Measurements from ENCODE around the gene TAOK2. TPM values are rescaled to one million over a fixed set of nuclear protein-coding genes. Genes with fewer than 3 reads are reported as not detected.
A peak's percentile ranks its signal among the peaks of the same experiment; 100 is the strongest.

Gene TAOK2
- total RNA-seq, 6 donors from 2014 or later = 70.2 to 195 (median 81.5) TPM

- H3K36me3 ChIP-seq = peaks cover 10 to 65% (median 27%) of the 10 kb centered on the region in 4 donors
- 93 to 94% methylated on average over 4 of the region's 4 CpGs for WGBS, 2 donors
- H3K9me3 ChIP-seq = no peaks in the 10 kb centered on the region
- ATAC-seq (ENCODE audit: low FRiP score in 2 of 2) = no peak
- TF ChIP-seq POLR2A (IDR thresholded peaks at IDR 0.05) (no peak), CTCF (IDR thresholded peaks at IDR 0.05) (no peak), EP300 (IDR thresholded peaks at IDR 0.05) (no peak), POLR2AphosphoS5 (IDR thresholded peaks at IDR 0.05) (no peak)
- no peak for DNase-seq
- H3K27ac ChIP-seq = no peak overlapping the region
- no peaks in the 10 kb centered on the region for H3K27me3 ChIP-seq
- H3K4me3 ChIP-seq = no peak overlapping the region
- H3K4me1 ChIP-seq = peaks cover 5 to 31% (median 15%) of the 10 kb centered on the region in 4 donors
Observed at GRCh38 chr16:29968205-29968604, 5.5 kb upstream of the TAOK2 start.

- Histone ChIP-seq H3K27me3 (no peaks in the 10 kb centered on the region), H3K4me3 (no peak overlapping the region), H3K4me1 (peaks cover 19 to 27% (median 25%) of the 10 kb centered on the region in 4 donors), H3K36me3 (peaks cover 10 to 53% (median 25%) of the 10 kb centered on the region in 4 donors), H3K27ac (no peak overlapping the region), H3K9me3 (no peaks in the 10 kb centered on the region)
- ATAC-seq (ENCODE audit: low FRiP score in 2 of 2) (no peak), DNase-seq (no peak)
- TF ChIP-seq EP300 (IDR thresholded peaks at IDR 0.05) = no peak
- no peak for TF ChIP-seq POLR2AphosphoS5 (IDR thresholded peaks at IDR 0.05)
- TF ChIP-seq POLR2A (IDR thresholded peaks at IDR 0.05) = no peak
- TF ChIP-seq CTCF (IDR thresholded peaks at IDR 0.05) = no peak
- 84 to 86% methylated on average over 8 of the region's 8 CpGs for WGBS, 2 donors
Observed at GRCh38 chr16:29971304-29971703, 2.4 kb upstream of the TAOK2 start.

- Histone ChIP-seq H3K4me3 (no peak overlapping the region), H3K27ac (peak overlapping the region in 1 of 4 donors; percentile 97), H3K9me3 (no peaks in the 10 kb centered on the region), H3K27me3 (no peaks in the 10 kb centered on the region), H3K36me3 (peaks cover 10 to 41% (median 26%) of the 10 kb centered on the region in 4 donors), H3K4me1 (peaks cover 25 to 39% (median 30%) of the 10 kb centered on the region in 4 donors)
- ATAC-seq (ENCODE audit: low FRiP score in 2 of 2) (no peak), DNase-seq (no peak)
- TF ChIP-seq EP300 (IDR thresholded peaks at IDR 0.05) (no peak), CTCF (IDR thresholded peaks at IDR 0.05) (no peak), POLR2AphosphoS5 (IDR thresholded peaks at IDR 0.05) (no peak), POLR2A (IDR thresholded peaks at IDR 0.05) (no peak)
- 67 to 89% methylated on average over 1 of the region's 1 CpG for WGBS, 2 donors
Observed at GRCh38 chr16:29972500-29972899, 1.2 kb upstream of the TAOK2 start.

GRCh38 chr16:29972992-29973383, 680 bp upstream of the TAOK2 start:
- peaks cover 10 to 39% (median 25%) of the 10 kb centered on the region in 4 donors for H3K36me3 ChIP-seq
- no peak for TF ChIP-seq POLR2AphosphoS5 (IDR thresholded peaks at IDR 0.05)
- no peak for TF ChIP-seq POLR2A (IDR thresholded peaks at IDR 0.05)
- TF ChIP-seq EP300 (IDR thresholded peaks at IDR 0.05) = no peak
- ATAC-seq (ENCODE audit: low FRiP score in 2 of 2) = no peak
- WGBS, 2 donors = 57 to 69% methylated on average over 6 of the region's 6 CpGs
- H3K27ac ChIP-seq = peak overlapping the region in 3 of 4 donors; percentile 93 to 97 (median 94)
- H3K9me3 ChIP-seq = no peaks in the 10 kb centered on the region
- peak overlapping the region in 3 of 4 donors; percentile 68 to 98 (median 96) for H3K4me3 ChIP-seq
- no peak for DNase-seq
- H3K27me3 ChIP-seq = no peaks in the 10 kb centered on the region
- H3K4me1 ChIP-seq = peaks cover 28 to 44% (median 35%) of the 10 kb centered on the region in 4 donors

GRCh38 chr16:29974291-29975133, 844 bp downstream of the TAOK2 start:
- DNase-seq (peak in 1 of 2 donors; percentile 71), ATAC-seq (ENCODE audit: low FRiP score in 2 of 2) (peak; percentile 5 to 38)
- peaks cover 31 to 55% (median 43%) of the 10 kb centered on the region in 4 donors for H3K4me1 ChIP-seq
- peaks cover 15 to 39% (median 27%) of the 10 kb centered on the region in 4 donors for H3K36me3 ChIP-seq
- H3K27me3 ChIP-seq = no peaks in the 10 kb centered on the region
- H3K27ac ChIP-seq = peak overlapping the region; percentile 93 to 98 (median 96)
- TF ChIP-seq POLR2AphosphoS5 (IDR thresholded peaks at IDR 0.05) (peak; percentile 61 to 77), EP300 (IDR thresholded peaks at IDR 0.05) (no peak), POLR2A (IDR thresholded peaks at IDR 0.05) (peak in 2 of 4 donors; percentile 21 to 45)
- no peaks in the 10 kb centered on the region for H3K9me3 ChIP-seq
- WGBS, 2 donors = 2 to 3% methylated on average over 23 to 30 of the region's 31 CpGs
- H3K4me3 ChIP-seq = peak overlapping the region; percentile 68 to 98 (median 97)
